Measurements from ENCODE around the gene BRPF3. TPM values are rescaled to one million over a fixed set of nuclear protein-coding genes. Genes with fewer than 3 reads are reported as not detected.

Gene BRPF3
- polyA plus RNA-seq, 1 donor from 2014 or later: 10.1 TPM

- TF ChIP-seq TAF1 (IDR thresholded peaks at IDR 0.05; ENCODE audit: low read depth) (no peak), POLR2AphosphoS5 (IDR thresholded peaks at IDR 0.05) (no peak), RAD21 (conservative IDR thresholded peaks at IDR 0.05) (no peak), EP300 (conservative IDR thresholded peaks at IDR 0.05; ENCODE audit: poor library complexity, severe bottlenecking) (no peak), MXI1 (conservative IDR thresholded peaks at IDR 0.05; ENCODE audit: poor library complexity, severe bottlenecking) (no peak)
Measured at GRCh38 chr6:36239774-36240173, 43.2 kb downstream of the BRPF3 start.

GRCh38 chr6:36241728-36242127 is 45.2 kb downstream of the BRPF3 start:
- TF ChIP-seq TAF1 (IDR thresholded peaks at IDR 0.05; ENCODE audit: low read depth) (no peak), EZH2 (IDR thresholded peaks at IDR 0.05; ENCODE audit: borderline replicate concordance, insufficient read depth, low read length, poor library complexity, severe bottlenecking) (no peak), MXI1 (conservative IDR thresholded peaks at IDR 0.05; ENCODE audit: poor library complexity, severe bottlenecking) (no peak), RAD21 (conservative IDR thresholded peaks at IDR 0.05) (no peak), EP300 (conservative IDR thresholded peaks at IDR 0.05; ENCODE audit: poor library complexity, severe bottlenecking) (no peak), SMC3 (conservative IDR thresholded peaks at IDR 0.05; ENCODE audit: poor library complexity) (no peak)
- TF ChIP-seq, protein P1, sequence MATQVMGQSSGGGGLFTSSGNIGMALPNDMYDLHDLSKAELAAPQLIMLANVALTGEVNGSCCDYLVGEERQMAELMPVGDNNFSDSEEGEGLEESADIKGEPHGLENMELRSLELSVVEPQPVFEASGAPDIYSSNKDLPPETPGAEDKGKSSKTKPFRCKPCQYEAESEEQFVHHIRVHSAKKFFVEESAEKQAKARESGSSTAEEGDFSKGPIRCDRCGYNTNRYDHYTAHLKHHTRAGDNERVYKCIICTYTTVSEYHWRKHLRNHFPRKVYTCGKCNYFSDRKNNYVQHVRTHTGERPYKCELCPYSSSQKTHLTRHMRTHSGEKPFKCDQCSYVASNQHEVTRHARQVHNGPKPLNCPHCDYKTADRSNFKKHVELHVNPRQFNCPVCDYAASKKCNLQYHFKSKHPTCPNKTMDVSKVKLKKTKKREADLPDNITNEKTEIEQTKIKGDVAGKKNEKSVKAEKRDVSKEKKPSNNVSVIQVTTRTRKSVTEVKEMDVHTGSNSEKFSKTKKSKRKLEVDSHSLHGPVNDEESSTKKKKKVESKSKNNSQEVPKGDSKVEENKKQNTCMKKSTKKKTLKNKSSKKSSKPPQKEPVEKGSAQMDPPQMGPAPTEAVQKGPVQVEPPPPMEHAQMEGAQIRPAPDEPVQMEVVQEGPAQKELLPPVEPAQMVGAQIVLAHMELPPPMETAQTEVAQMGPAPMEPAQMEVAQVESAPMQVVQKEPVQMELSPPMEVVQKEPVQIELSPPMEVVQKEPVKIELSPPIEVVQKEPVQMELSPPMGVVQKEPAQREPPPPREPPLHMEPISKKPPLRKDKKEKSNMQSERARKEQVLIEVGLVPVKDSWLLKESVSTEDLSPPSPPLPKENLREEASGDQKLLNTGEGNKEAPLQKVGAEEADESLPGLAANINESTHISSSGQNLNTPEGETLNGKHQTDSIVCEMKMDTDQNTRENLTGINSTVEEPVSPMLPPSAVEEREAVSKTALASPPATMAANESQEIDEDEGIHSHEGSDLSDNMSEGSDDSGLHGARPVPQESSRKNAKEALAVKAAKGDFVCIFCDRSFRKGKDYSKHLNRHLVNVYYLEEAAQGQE (IDR thresholded peaks at IDR 0.05; ENCODE audit: borderline replicate concordance): no peak
- no peak overlapping the region for H3K9ac ChIP-seq (ENCODE audit: low read length)
- no peak overlapping the region for H3K4me2 ChIP-seq (ENCODE audit: low read length)
- no peaks in the 10 kb centered on the region for H3K36me3 ChIP-seq (ENCODE audit: insufficient read depth, low read length)
- no peaks in the 10 kb centered on the region for H3K79me2 ChIP-seq (replicated peaks; ENCODE audit: insufficient read depth, low read length)
- H3K4me3 ChIP-seq (ENCODE audit: low read length): no peak overlapping the region
- no peaks in the 10 kb centered on the region for H3K27me3 ChIP-seq (ENCODE audit: insufficient read depth, low read depth, low read length)
- H3F3A ChIP-seq (ENCODE audit: insufficient read depth, low read length, poor library complexity, severe bottlenecking): no peaks in the 10 kb centered on the region
- no peaks in the 10 kb centered on the region for H3K9me2 ChIP-seq (ENCODE audit: insufficient read depth, low read length)
- H3K9me3 ChIP-seq (ENCODE audit: low read length): no peaks in the 10 kb centered on the region
- no peak overlapping the region for H2AFZ ChIP-seq (ENCODE audit: low read depth, low read length)
- H4K20me1 ChIP-seq (ENCODE audit: insufficient read depth): no peaks in the 10 kb centered on the region
- no peak overlapping the region for H3K27ac ChIP-seq (ENCODE audit: low read length)

More at GRCh38 chr6:36239774-36240173, 43.2 kb downstream of the BRPF3 start:
- Histone ChIP-seq H3K79me2 (replicated peaks; ENCODE audit: insufficient read depth, low read length) (no peaks in the 10 kb centered on the region), H3K9ac (ENCODE audit: low read length) (no peak overlapping the region), H3K27me3 (ENCODE audit: insufficient read depth, low read depth, low read length) (no peaks in the 10 kb centered on the region), H3K36me3 (ENCODE audit: insufficient read depth, low read length) (no peaks in the 10 kb centered on the region), H4K20me1 (ENCODE audit: insufficient read depth) (no peaks in the 10 kb centered on the region), H3K9me2 (ENCODE audit: insufficient read depth, low read length) (no peaks in the 10 kb centered on the region), H3K4me3 (ENCODE audit: low read length) (no peak overlapping the region), H3K4me2 (ENCODE audit: low read length) (no peak overlapping the region), H2AFZ (ENCODE audit: low read depth, low read length) (no peak overlapping the region), H3F3A (ENCODE audit: insufficient read depth, low read length, poor library complexity, severe bottlenecking) (no peaks in the 10 kb centered on the region), H3K9me3 (ENCODE audit: low read length) (no peaks in the 10 kb centered on the region), H3K27ac (ENCODE audit: low read length) (no peak overlapping the region)

GRCh38 chr6:36242161-36242560 is 45.6 kb downstream of the BRPF3 start:
- no peaks in the 10 kb centered on the region for H3K9me2 ChIP-seq (ENCODE audit: insufficient read depth, low read length)
- no peaks in the 10 kb centered on the region for H3F3A ChIP-seq (ENCODE audit: insufficient read depth, low read length, poor library complexity, severe bottlenecking)
- no peak overlapping the region for H3K27ac ChIP-seq (ENCODE audit: low read length)
- H3K36me3 ChIP-seq (ENCODE audit: insufficient read depth, low read length): no peaks in the 10 kb centered on the region
- TF ChIP-seq EP300 (conservative IDR thresholded peaks at IDR 0.05; ENCODE audit: poor library complexity, severe bottlenecking) (no peak), CTCF (IDR thresholded peaks at IDR 0.05; ENCODE audit: poor library complexity, severe bottlenecking) (no peak), RAD21 (conservative IDR thresholded peaks at IDR 0.05) (no peak), POLR2AphosphoS5 (IDR thresholded peaks at IDR 0.05) (no peak), EZH2 (IDR thresholded peaks at IDR 0.05; ENCODE audit: borderline replicate concordance, insufficient read depth, low read length, poor library complexity, severe bottlenecking) (no peak), TAF1 (IDR thresholded peaks at IDR 0.05; ENCODE audit: low read depth) (no peak), MXI1 (conservative IDR thresholded peaks at IDR 0.05; ENCODE audit: poor library complexity, severe bottlenecking) (no peak), SMC3 (conservative IDR thresholded peaks at IDR 0.05; ENCODE audit: poor library complexity) (no peak)
- TF ChIP-seq, protein P1 (IDR thresholded peaks at IDR 0.05; ENCODE audit: borderline replicate concordance): no peak
- no peak overlapping the region for H3K9ac ChIP-seq (ENCODE audit: low read length)
- no peak overlapping the region for H3K4me2 ChIP-seq (ENCODE audit: low read length)
- H3K79me2 ChIP-seq (replicated peaks; ENCODE audit: insufficient read depth, low read length): no peaks in the 10 kb centered on the region
- H3K4me3 ChIP-seq (ENCODE audit: low read length): no peak overlapping the region
- no peaks in the 10 kb centered on the region for H3K27me3 ChIP-seq (ENCODE audit: insufficient read depth, low read depth, low read length)
- no peaks in the 10 kb centered on the region for H3K9me3 ChIP-seq (ENCODE audit: low read length)
- H4K20me1 ChIP-seq (ENCODE audit: insufficient read depth): no peaks in the 10 kb centered on the region
- H2AFZ ChIP-seq (ENCODE audit: low read depth, low read length): no peak overlapping the region
